Smooth muscle cell (in vitro differentiated cells): ENCODE data around the gene LGALS7B. TPM values are rescaled to one million over a fixed set of nuclear protein-coding genes. Genes with fewer than 3 reads are reported as not detected.

ENCODE experiments used
- DNase-seq: peaks from one replicate; lab custom pipeline; 2025; ENCODE audit not compliant: unreplicated experiment; lab: John Stamatoyannopoulos, UW
- H2AFZ ChIP-seq: fragments of 200-600 bp; sonication (generic); 2 replicates; pipeline ENCODE4 v1.6.0; 2016; ENCODE audit warnings: antibody characterized with exemption, low read depth, mild to moderate bottlenecking
- H3F3A ChIP-seq: fragments of 200-600 bp; sonication (generic); 2 replicates; pipeline ENCODE4 v1.6.0; 2017; ENCODE audit warnings: antibody characterized with exemption, low read depth
- H3K27ac ChIP-seq: fragments of 200-600 bp; sonication (generic); 2 replicates; pipeline ENCODE4 v1.5.1; 2016; ENCODE audit warnings: low read depth, mild to moderate bottlenecking
- H3K27me3 ChIP-seq: fragments of 200-600 bp; sonication (generic); 2 replicates; pipeline ENCODE4 v1.6.1; 2016; ENCODE audit warnings: low read depth, mild to moderate bottlenecking
- H3K36me3 ChIP-seq: fragments of 200-600 bp; sonication (generic); 2 replicates; pipeline ENCODE4 v1.5.1; 2016; ENCODE audit warnings: low read depth
- H3K4me1 ChIP-seq: fragments of 200-600 bp; sonication (generic); 2 replicates; pipeline ENCODE4 v1.5.1; 2016; ENCODE audit warnings: low read depth
- H3K4me2 ChIP-seq: fragments of 200-600 bp; sonication (generic); 2 replicates; pipeline ENCODE4 v1.6.0; 2016; ENCODE audit warnings: mild to moderate bottlenecking
- H3K4me3 ChIP-seq: fragments of 200-600 bp; sonication (generic); 2 replicates; pipeline ENCODE4 v1.5.1; 2016; ENCODE audit warnings: mild to moderate bottlenecking
- H3K79me2 ChIP-seq: fragments of 200-600 bp; sonication (generic); 2 replicates; pipeline ENCODE4 v1.6.0; 2016; ENCODE audit warnings: low read depth, mild to moderate bottlenecking
- H3K9ac ChIP-seq: fragments of 200-600 bp; sonication (generic); 2 replicates; pipeline ENCODE4 v1.6.0; 2016; ENCODE audit warnings: low read depth
- H3K9me3 ChIP-seq: fragments of 200-600 bp; sonication (generic); replicated peaks from 2 replicates; pipeline ENCODE4 v1.5.1; 2016; ENCODE audit warnings: low read depth
- H4K20me1 ChIP-seq: fragments of 200-600 bp; sonication (generic); 2 replicates; pipeline ENCODE4 v1.6.0; 2016; ENCODE audit warnings: low read depth
- CTCF ChIP-seq: fragments of 200-600 bp; sonication (generic); IDR thresholded peaks from 2 replicates; pipeline ENCODE4 v1.5.1; 2017; ENCODE audit warnings: borderline replicate concordance, mild to moderate bottlenecking, antibody characterized with exemption; ENCODE audit not compliant: insufficient read depth, poor library complexity, severe bottlenecking
- WGBS: methylation state at CpG from one replicate; pipeline ENCODE4 v1.1.7; 2016; ENCODE audit warnings: low lambda C conversion rate; 5-methylcytosine and 5-hydroxymethylcytosine counted together
- polyA plus RNA-seq: library from polyadenylated mRNA; unstranded; fragments of >200 nt; fragmentation: Nextera tagmentation; extraction: Ambion mirVana; gene quantifications from 2 replicates; pipeline ENCODE4 v1.2.1, GENCODE V29; 2016
- total RNA-seq: library from RNA; depleted of rRNA; stranded (reverse); fragments of >200 nt; gene quantifications from 2 replicates; pipeline ENCODE4 v1.2.3, GENCODE V29; 2014

The LGALS7B gene
- 3.0 TPM in 1 of 2 replicates, not detected in the other for total RNA-seq
- 0.56 TPM in 1 of 2 replicates, not detected in the other for polyA plus RNA-seq

- H3K4me1 ChIP-seq = no peaks in the 10 kb centered on the region
- no peak for DNase-seq
- H3K9ac ChIP-seq = no peak within 1 kb of the TSS
- H3K9me3 ChIP-seq = no peaks in the 10 kb centered on the region
- H3K4me3 ChIP-seq = no peak within 1 kb of the TSS
- no peaks in the 10 kb centered on the region for H3F3A ChIP-seq
- H3K27ac ChIP-seq = no peak within 1 kb of the TSS
- TF ChIP-seq CTCF = no peak
- H3K36me3 ChIP-seq = no peaks in the 10 kb centered on the region
- 80% methylated on average over 9 of the region's 17 CpGs for WGBS
- no peaks in the 10 kb centered on the region for H3K79me2 ChIP-seq
- H2AFZ ChIP-seq = no peak within 1 kb of the TSS
- no peaks in the 10 kb centered on the region for H3K27me3 ChIP-seq
- H4K20me1 ChIP-seq = no peaks in the 10 kb centered on the region
- no peak within 1 kb of the TSS for H3K4me2 ChIP-seq
These were observed at the start of gene LGALS7B for GRCh38 chr19:38788478-38789243. TSS of gene LGALS7B (plus strand) at chr19:38789200. CDS start at chr19:38789227, 27 bp downstream.

- no peak for TF ChIP-seq CTCF
- no peaks in the 10 kb centered on the region for H3K9me3 ChIP-seq
- no peaks in the 10 kb centered on the region for H3K4me1 ChIP-seq
- H2AFZ ChIP-seq = no peak overlapping the region
- no peak overlapping the region for H3K27ac ChIP-seq
- H3K79me2 ChIP-seq = no peaks in the 10 kb centered on the region
- no peak overlapping the region for H3K4me2 ChIP-seq
- 90% methylated on average over 16 of the region's 16 CpGs for WGBS
- peaks cover 8% of the 10 kb centered on the region for H3F3A ChIP-seq
- H3K27me3 ChIP-seq = no peaks in the 10 kb centered on the region
- DNase-seq = no peak
- no peaks in the 10 kb centered on the region for H4K20me1 ChIP-seq
- no peaks in the 10 kb centered on the region for H3K36me3 ChIP-seq
- H3K4me3 ChIP-seq = no peak overlapping the region
- H3K9ac ChIP-seq = no peak overlapping the region
These were observed 49.4 kb upstream of the LGALS7B start for GRCh38 chr19:38739440-38740256.

GRCh38 chr19:38740257-38740592 lies 48.8 kb upstream of the LGALS7B start:
- no peak overlapping the region for H3K4me3 ChIP-seq
- H3K4me2 ChIP-seq = no peak overlapping the region
- no peak overlapping the region for H3K27ac ChIP-seq
- H3K9me3 ChIP-seq = no peaks in the 10 kb centered on the region
- no peaks in the 10 kb centered on the region for H3K27me3 ChIP-seq
- H3K36me3 ChIP-seq = no peaks in the 10 kb centered on the region
- no peak overlapping the region for H3K9ac ChIP-seq
- no peak for TF ChIP-seq CTCF
- DNase-seq = no peak
- H2AFZ ChIP-seq = no peak overlapping the region
- 95% methylated on average over 9 of the region's 9 CpGs for WGBS
- H4K20me1 ChIP-seq = no peaks in the 10 kb centered on the region
- H3K79me2 ChIP-seq = no peaks in the 10 kb centered on the region
- peaks cover 2% of the 10 kb centered on the region for H3F3A ChIP-seq
- no peaks in the 10 kb centered on the region for H3K4me1 ChIP-seq
